GM18519 (cell line): Measurements from ENCODE around the gene MLH1.
"Not testable (repeated sequence)": the region's sequence is repeated elsewhere in the genome, so short reads cannot be mapped to it uniquely, and the experiment has no call there.

ENCODE experiments used
- ATAC-seq: cut with Tn5 transposase; IDR thresholded peaks from one replicate; pipeline ENCODE4 v1.9.1; 2021; ENCODE audit warnings: mild to moderate bottlenecking, moderate library complexity; ENCODE audit not compliant: unreplicated experiment, low FRiP score

MLH1 gene

DNA sequence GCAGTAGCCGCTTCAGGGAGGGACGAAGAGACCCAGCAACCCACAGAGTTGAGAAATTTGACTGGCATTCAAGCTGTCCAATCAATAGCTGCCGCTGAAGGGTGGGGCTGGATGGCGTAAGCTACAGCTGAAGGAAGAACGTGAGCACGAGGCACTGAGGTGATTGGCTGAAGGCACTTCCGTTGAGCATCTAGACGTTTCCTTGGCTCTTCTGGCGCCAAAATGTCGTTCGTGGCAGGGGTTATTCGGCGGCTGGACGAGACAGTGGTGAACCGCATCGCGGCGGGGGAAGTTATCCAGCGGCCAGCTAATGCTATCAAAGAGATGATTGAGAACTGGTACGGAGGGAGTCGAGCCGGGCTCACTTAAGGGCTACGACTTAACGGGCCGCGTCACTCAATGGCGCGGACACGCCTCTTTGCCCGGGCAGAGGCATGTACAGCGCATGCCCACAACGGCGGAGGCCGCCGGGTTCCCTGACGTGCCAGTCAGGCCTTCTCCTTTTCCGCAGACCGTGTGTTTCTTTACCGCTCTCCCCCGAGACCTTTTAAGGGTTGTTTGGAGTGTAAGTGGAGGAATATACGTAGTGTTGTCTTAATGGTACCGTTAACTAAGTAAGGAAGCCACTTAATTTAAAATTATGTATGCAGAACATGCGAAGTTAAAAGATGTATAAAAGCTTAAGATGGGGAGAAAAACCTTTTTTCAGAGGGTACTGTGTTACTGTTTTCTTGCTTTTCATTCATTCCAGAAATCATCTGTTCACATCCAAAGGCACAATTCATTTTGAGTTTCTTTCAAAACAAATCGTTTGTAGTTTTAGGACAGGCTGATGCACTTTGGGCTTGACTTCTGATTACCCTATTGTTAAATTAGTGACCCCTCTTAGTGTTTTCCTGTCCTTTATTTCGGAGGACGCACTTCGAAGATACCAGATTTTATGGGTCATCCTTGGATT is at the start of gene MLH1:
TSS of gene MLH1 (plus strand) at position 193 of the 958 bp plus-strand sequence. CDS start at position 223, 30 bp downstream.
- ATAC-seq: peak; percentile 94

DNA sequence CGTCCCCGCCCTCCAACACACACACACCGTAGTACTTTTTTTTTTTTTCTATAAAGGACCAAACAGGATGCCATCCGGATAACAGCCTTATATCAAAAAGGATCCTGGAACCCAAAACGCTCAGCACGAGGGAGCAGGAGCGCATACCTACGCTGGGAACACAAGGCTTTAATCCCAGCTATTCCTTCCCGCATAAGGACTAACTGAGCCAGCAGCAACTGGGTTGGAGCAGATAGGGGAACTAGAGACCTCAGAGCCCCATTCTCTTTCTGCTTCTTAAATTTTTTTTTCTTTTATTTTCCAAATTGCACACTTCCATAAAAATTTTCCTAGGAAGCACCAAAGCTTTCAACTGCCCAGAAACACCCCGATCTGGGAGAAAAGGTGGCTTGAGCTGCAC is 49.7 kb upstream of the MLH1 start:
- no peak for ATAC-seq

GRCh38 chr3:36944012-36944640 is 49.2 kb upstream of the MLH1 start:
- ATAC-seq: peak; percentile 28

GRCh38 chr3:36944641-36945270 is 48.6 kb upstream of the MLH1 start, which contains the start of gene TRANK1:
TRANK1 (minus strand) TSS chr3:36945054; CDS start chr3:36944809, 245 bp downstream.
- peak; percentile 71 for ATAC-seq

- no peak for ATAC-seq
Observed at GRCh38 chr3:36945333-36945980, 47.9 kb upstream of the MLH1 start.

DNA sequence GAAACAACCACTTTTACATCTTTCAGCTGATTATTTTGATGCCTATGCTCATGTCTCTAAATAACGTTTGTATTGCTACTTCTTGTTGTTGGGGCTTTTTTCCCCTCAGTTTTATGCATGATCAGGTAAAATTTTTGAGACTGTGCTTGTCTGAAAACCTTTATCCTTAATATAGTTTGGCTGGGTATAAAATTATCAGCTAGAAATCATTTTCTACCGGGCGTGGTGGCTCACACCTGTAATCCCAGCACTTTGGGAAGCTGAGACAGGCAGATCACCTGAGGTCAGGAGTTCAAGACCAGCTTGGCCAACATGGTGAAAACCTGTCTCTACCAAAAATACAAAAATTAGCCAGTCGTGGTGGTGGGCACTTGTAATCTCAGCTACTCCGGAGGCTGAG is 45.5 kb upstream of the MLH1 start:
- not testable (repeated sequence) for ATAC-seq

GRCh38 chr3:36954452-36955134 is 38.7 kb upstream of the MLH1 start:
- ATAC-seq: no peak

DNA sequence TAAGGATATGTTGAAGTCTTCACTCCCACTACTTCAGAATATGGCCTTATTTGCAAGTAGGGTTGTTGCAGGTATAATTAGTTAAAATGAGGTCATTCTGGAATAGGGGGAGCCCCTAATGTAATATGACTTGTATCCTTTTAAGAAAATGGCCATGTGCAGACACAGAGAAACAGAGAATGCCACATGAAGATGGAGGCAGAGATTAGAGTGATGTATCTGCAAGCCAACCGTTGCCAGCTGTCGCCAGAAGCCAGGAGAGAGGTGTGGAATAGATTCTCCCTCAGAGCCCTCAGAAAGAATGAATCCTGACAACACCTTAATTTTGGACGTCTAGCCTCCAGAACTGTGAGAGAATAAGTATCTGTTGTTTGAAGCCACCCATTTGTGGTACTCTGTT is 37.2 kb upstream of the MLH1 start:
- ATAC-seq: no peak

DNA sequence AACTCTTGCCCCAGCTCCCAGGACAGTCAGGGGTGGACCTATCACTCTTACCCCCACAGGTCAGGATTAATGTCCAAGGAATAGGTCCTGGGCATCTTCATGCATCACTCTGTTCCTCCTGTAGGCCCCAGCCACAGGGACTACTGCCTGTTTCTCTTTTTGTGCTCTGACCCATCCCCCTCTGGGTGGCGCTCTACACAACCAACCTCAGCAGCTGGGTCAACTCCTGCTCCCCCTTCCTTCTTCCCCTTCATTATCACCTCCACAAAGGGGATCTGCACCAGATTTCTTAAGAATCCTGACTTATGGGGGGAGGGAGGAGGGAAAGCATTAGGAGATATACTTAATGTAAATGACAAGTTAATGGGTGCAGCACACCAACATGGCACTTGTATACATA is 36.3 kb upstream of the MLH1 start:
- no peak for ATAC-seq

DNA sequence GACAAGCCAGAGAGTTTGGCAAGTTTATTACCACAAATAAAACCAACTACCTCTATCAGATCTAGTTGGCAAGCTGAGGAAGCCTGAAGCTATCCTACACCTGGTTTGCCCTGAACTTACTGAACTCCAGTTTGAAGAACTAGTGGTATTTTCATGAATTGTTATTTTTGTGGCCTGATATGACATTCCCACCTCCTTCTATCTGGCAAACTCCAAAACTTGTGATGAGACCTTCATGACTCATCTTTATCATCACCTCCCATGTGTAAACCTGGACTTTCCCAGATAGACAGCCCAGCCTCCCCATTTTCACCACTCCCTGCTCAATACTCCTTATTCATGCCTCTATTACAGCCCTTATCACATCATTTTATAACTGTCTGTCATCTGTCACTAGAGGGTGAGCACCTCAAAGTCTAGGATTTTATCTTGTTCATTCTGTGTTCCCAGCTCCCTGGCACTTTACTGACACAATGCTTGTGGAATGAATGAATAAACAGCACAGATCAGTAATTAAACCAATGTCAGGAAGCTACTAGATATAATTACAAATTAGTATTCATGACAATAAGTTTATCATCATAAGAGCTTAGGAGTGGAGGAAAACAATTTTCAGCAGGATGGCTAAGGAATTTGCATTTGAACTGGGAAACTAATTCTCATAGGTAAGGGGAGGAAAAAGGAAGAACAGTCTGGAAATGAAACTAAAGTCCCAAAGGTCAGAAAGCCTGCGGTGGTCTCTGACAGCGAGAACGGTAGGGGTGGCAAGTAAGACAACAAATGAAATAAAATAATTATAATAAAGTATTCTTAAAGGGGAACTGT is 35.2 kb upstream of the MLH1 start:
- ATAC-seq: no peak

DNA sequence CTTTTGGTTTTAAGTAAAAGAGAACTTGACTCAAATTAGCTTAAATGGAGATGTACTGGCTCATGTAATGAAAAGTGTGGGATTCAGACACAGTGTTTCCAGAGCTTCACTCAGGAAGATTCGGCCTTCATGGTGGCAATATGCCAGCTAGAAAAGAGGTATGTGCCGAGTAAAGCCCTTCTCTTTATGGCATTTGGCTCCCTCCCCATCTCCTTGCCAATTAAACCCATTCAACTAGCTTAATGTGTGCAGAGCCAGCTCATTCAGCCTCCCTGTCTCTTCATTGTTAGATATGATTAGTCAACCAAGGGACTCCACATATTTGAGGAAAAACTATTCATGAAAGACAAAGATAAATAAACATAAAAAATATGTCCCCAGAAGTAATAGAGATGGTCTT is 33.5 kb upstream of the MLH1 start:
- no peak for ATAC-seq

DNA sequence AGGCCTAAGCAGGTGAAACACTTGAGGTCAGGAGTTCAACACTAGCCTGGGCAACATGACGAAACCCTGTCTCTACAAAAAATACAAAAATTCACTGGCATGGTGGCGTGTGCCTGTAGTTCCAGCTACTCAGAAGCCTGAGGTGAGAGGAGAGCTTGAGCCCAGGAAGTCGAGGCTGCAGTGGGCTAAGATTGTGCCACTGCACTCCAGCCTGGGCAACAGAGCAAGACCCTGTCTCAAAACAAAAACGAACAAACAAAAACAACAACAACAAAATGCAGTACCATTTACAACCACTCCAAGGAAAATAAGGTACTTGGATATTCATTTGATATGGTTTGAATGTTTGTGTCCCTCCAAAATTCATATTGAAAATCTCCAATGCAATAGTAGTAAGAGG is 32.8 kb upstream of the MLH1 start:
- no peak for ATAC-seq

DNA sequence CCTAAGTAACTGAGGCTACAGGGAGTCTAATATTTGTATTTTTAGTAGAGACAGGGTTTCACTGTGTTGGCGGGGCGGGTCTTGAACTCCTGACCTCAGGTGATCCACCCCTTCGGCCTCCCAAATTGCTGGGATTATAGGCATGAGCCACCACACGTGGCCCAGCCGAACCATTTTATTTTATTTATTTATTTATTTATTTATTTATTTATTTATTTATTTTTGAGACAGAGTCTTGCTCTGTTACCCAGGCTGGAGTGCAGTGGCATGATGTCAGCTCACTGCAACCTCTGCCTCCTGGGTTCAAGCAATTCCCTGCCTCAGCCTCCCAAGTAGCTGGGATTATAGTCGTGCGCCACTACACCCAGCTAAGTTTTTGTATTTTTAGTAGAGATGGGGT is 30.3 kb upstream of the MLH1 start:
- ATAC-seq: not testable (repeated sequence)

DNA sequence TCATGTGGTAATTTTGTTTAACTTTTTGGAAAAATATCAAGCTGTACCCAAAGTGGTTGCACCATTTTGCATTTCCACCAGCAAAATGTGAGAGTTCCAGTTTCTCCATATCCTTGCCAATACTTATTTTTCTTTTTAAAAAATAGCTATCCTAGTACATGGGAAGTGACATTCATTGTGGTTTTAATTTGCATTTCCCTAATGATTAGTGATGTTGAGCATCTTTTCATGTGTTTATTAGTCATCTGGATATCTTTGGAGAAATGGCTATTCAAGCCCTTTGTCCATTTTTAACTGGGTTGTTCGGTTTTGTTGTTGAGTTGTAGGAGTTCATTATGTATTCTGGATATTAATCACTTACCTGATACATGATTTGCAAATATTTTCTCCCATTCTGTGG is 29.0 kb upstream of the MLH1 start:
- ATAC-seq: no peak

DNA sequence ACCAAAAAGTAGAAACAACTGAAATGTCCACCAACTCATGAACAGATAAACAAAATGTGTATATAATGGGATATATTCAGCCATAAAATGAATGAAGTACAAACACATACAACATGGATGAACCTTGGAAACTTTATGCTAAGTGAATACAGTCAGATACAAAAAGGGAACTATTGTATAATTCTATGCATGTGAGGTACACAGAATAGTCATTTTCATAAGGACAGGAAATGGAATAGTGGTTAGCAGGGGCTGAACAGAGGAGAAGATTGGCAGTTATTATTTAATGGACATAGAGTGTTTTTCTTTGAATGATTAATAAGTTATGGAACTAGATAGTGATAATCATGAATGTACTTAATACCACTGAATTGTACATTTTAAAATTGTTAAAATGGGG is 28.5 kb upstream of the MLH1 start:
- peak; percentile 49 for ATAC-seq

DNA sequence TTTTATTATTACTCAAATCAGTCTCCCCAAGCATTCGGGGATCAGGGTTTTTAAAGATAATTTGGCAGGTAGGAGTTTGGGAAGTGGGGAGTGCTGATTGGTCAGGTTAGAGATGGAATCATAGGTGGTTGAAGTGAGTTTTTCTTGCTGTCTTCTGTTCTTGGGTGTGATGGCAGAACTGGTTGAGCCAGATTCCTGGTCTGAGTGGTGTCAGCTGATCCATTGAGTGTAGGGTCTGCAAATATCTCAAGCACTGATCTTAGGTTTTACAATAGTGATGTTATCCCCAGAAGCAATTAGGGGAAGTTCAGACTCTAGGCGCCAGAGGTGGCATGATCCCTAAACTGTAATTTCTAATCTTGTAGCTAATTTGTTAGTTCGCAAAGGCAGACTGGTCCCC is 27.9 kb upstream of the MLH1 start:
- ATAC-seq: no peak

- ATAC-seq: no peak
Observed at GRCh38 chr3:36969085-36969484, 24.2 kb upstream of the MLH1 start.

GRCh38 chr3:36969540-36970432 is 23.5 kb upstream of the MLH1 start:
- peak; percentile 100 for ATAC-seq
